CD4-positive, CD25-positive, alpha-beta regulatory T cell (primary cell): ENCODE data around the gene CYP27C1. TPM values are rescaled to one million over a fixed set of nuclear protein-coding genes. Genes with fewer than 3 reads are reported as not detected.

ENCODE experiments used
- ATAC-seq, 2 donors: fragments of 150-1000 bp; cut with Tn5 transposase; one replicate each; pipeline ENCODE4 v1.10.0; 2021; ENCODE audit warnings: low read depth in 2 of 2, moderate number of reproducible peaks in 2 of 2, moderate library complexity in 1 of 2
- DNase-seq, 3 donors: peaks; one replicate each; pipeline versions ENCODE4 v3.0.0 to v3.0.0-alpha.2; 2012 to 2022; ENCODE audit warnings: mixed read lengths in 1 of 3
- H3K27ac ChIP-seq: one replicate; pipeline ENCODE4 v1.7.0; 2013; ENCODE audit warnings: mild to moderate bottlenecking, low read length; ENCODE audit not compliant: insufficient read depth, poor library complexity, severe bottlenecking
- H3K27me3 ChIP-seq: one replicate; pipeline ENCODE4 v1.7.0; 2013; ENCODE audit warnings: low read length; ENCODE audit not compliant: control insufficient read depth, insufficient read depth
- H3K36me3 ChIP-seq: one replicate; pipeline ENCODE4 v1.7.0; 2013; ENCODE audit warnings: mild to moderate bottlenecking, low read length, moderate library complexity; ENCODE audit not compliant: control insufficient read depth, insufficient read depth
- H3K4me1 ChIP-seq: 2 replicates; pipeline ENCODE4 v1.7.0; 2013; ENCODE audit warnings: mild to moderate bottlenecking, low read length; ENCODE audit not compliant: insufficient read depth, control insufficient read depth, poor library complexity, severe bottlenecking
- H3K4me3 ChIP-seq: one replicate; pipeline ENCODE4 v1.7.0; 2013; ENCODE audit warnings: low read depth, mild to moderate bottlenecking, low read length, moderate library complexity
- H3K9me3 ChIP-seq, 2 experiments: 1 replicate in 1 of 2; 2 replicates in 1 of 2; pipeline ENCODE4 v1.7.0; 2013; ENCODE audit warnings: low read length in 2 of 2, mild to moderate bottlenecking in 1 of 2, moderate library complexity in 1 of 2; ENCODE audit not compliant: control insufficient read depth in 2 of 2
- H3K27ac Mint-ChIP-seq, 3 donors: one replicate each; pipeline ENCODE4 v1.8.0; 2020 to 2022; ENCODE audit warnings: mild to moderate bottlenecking in 3 of 3, mixed read lengths in 3 of 3, moderate library complexity in 2 of 3
- H3K27me3 Mint-ChIP-seq: one replicate; pipeline ENCODE4 v1.8.0; 2022; ENCODE audit warnings: mild to moderate bottlenecking, mixed read lengths
- H3K36me3 Mint-ChIP-seq: one replicate; pipeline ENCODE4 v1.8.0; 2020; ENCODE audit warnings: mixed read lengths
- H3K4me1 Mint-ChIP-seq, 4 donors: one replicate each; pipeline ENCODE4 v1.8.0; 2020 to 2022; ENCODE audit warnings: mixed read lengths in 4 of 4, mild to moderate bottlenecking in 1 of 4
- H3K4me3 Mint-ChIP-seq, 4 donors: one replicate each; pipeline ENCODE4 v1.8.0; 2020 to 2022; ENCODE audit warnings: mild to moderate bottlenecking in 4 of 4, mixed read lengths in 4 of 4, moderate library complexity in 3 of 4
- H3K9me3 Mint-ChIP-seq, 7 donors: one replicate each; pipeline ENCODE4 v1.8.0; 2020 to 2022; ENCODE audit warnings: mixed read lengths in 7 of 7, mild to moderate bottlenecking in 3 of 7, moderate library complexity in 2 of 7
- polyA plus RNA-seq, 4 donors: library from polyadenylated mRNA; unstranded; fragments of 300-500 nt; fragmentation: Illumina TruSeq; gene quantifications; one replicate each; pipeline ENCODE4 v1.2.3, GENCODE V29; 2021
- total RNA-seq: library from RNA; stranded (reverse); gene quantifications from one replicate; pipeline ENCODE4 v1.2.3, GENCODE V29; 2022

Gene CYP27C1
- total and polyA plus RNA-seq, 5 donors from 2014 or later, result not detected

- H3K27me3 Mint-ChIP-seq, result peaks cover 29% of the 10 kb centered on the region
- H3K9me3 Mint-ChIP-seq, result peaks cover 0 to 5% (median 3%) of the 10 kb centered on the region in 7 donors
- no peaks in the 10 kb centered on the region for H3K36me3 ChIP-seq
- no peak overlapping the region for H3K27ac ChIP-seq
- peaks cover 0 to 3% of the 10 kb centered on the region in 2 experiments for H3K9me3 ChIP-seq
- no peaks in the 10 kb centered on the region for H3K4me1 ChIP-seq
- H3K27me3 ChIP-seq, result peaks cover 12% of the 10 kb centered on the region
- ATAC-seq (no peak), DNase-seq (no peak)
- H3K4me3 ChIP-seq, result no peak overlapping the region
- peaks cover 0 to 10% (median 4%) of the 10 kb centered on the region in 4 donors for H3K4me1 Mint-ChIP-seq
- H3K36me3 Mint-ChIP-seq, result no peaks in the 10 kb centered on the region
- no peak overlapping the region for H3K27ac Mint-ChIP-seq
- no peak overlapping the region for H3K4me3 Mint-ChIP-seq
Measured at GRCh38 chr2:127187831-127188230, 32.3 kb downstream of the CYP27C1 start.

GRCh38 chr2:127187081-127187775, 32.9 kb downstream of the CYP27C1 start:
- Histone ChIP-seq H3K9me3 (peaks cover 0 to 3% of the 10 kb centered on the region in 2 experiments), H3K36me3 (no peaks in the 10 kb centered on the region), H3K27ac (no peak overlapping the region), H3K4me1 (no peaks in the 10 kb centered on the region), H3K4me3 (no peak overlapping the region), H3K27me3 (peaks cover 12% of the 10 kb centered on the region)
- peak overlapping the region in 1 of 3 donors; percentile 27 for H3K27ac Mint-ChIP-seq
- H3K4me1 Mint-ChIP-seq, result peaks cover 0 to 10% (median 4%) of the 10 kb centered on the region in 4 donors
- H3K36me3 Mint-ChIP-seq, result no peaks in the 10 kb centered on the region
- peaks cover 29% of the 10 kb centered on the region for H3K27me3 Mint-ChIP-seq
- ATAC-seq (no peak), DNase-seq (no peak)
- H3K9me3 Mint-ChIP-seq, result peaks cover 0 to 5% (median 3%) of the 10 kb centered on the region in 7 donors
- H3K4me3 Mint-ChIP-seq, result no peak overlapping the region

- no peak for ATAC-seq
Measured at GRCh38 chr2:127185705-127186104, 34.4 kb downstream of the CYP27C1 start.

GRCh38 chr2:127185093-127185492, 35.0 kb downstream of the CYP27C1 start:
- no peak overlapping the region for H3K4me3 ChIP-seq
- H3K27ac ChIP-seq, result no peak overlapping the region
- peaks cover 0 to 10% (median 4%) of the 10 kb centered on the region in 4 donors for H3K4me1 Mint-ChIP-seq
- H3K27ac Mint-ChIP-seq, result no peak overlapping the region
- DNase-seq (peak in 1 of 3 donors; percentile 23), ATAC-seq (no peak)
- H3K9me3 Mint-ChIP-seq, result peaks cover 0 to 10% (median 3%) of the 10 kb centered on the region in 7 donors
- no peaks in the 10 kb centered on the region for H3K4me1 ChIP-seq
- H3K36me3 ChIP-seq, result no peaks in the 10 kb centered on the region
- H3K36me3 Mint-ChIP-seq, result no peaks in the 10 kb centered on the region
- peak overlapping the region in 1 of 4 donors; percentile 12 for H3K4me3 Mint-ChIP-seq
- H3K27me3 ChIP-seq, result peaks cover 12% of the 10 kb centered on the region
- H3K9me3 ChIP-seq, result peaks cover 0 to 3% of the 10 kb centered on the region in 2 experiments
- H3K27me3 Mint-ChIP-seq, result peaks cover 38% of the 10 kb centered on the region

More at GRCh38 chr2:127185705-127186104, 34.4 kb downstream of the CYP27C1 start:
- H3K36me3 Mint-ChIP-seq, result no peaks in the 10 kb centered on the region
- H3K4me3 ChIP-seq, result no peak overlapping the region
- H3K27me3 ChIP-seq, result peaks cover 12% of the 10 kb centered on the region
- no peak overlapping the region for H3K27ac ChIP-seq
- no peak for DNase-seq
- H3K4me3 Mint-ChIP-seq, result no peak overlapping the region
- H3K9me3 ChIP-seq, result peaks cover 0 to 3% of the 10 kb centered on the region in 2 experiments
- H3K4me1 ChIP-seq, result no peaks in the 10 kb centered on the region
- no peaks in the 10 kb centered on the region for H3K36me3 ChIP-seq
- peaks cover 0 to 10% (median 4%) of the 10 kb centered on the region in 4 donors for H3K4me1 Mint-ChIP-seq
- peaks cover 0 to 6% (median under 1%) of the 10 kb centered on the region in 7 donors for H3K9me3 Mint-ChIP-seq
- no peak overlapping the region for H3K27ac Mint-ChIP-seq
- peaks cover 33% of the 10 kb centered on the region for H3K27me3 Mint-ChIP-seq

GRCh38 chr2:127183771-127184170, 36.3 kb downstream of the CYP27C1 start:
- peaks cover 40% of the 10 kb centered on the region for H3K27me3 Mint-ChIP-seq
- H3K4me1 Mint-ChIP-seq, result peaks cover 0 to 10% (median 4%) of the 10 kb centered on the region in 4 donors
- no peak for DNase-seq
- H3K4me3 Mint-ChIP-seq, result no peak overlapping the region
- Histone ChIP-seq H3K4me3 (no peak overlapping the region), H3K36me3 (no peaks in the 10 kb centered on the region), H3K27ac (no peak overlapping the region), H3K9me3 (no peaks in the 10 kb centered on the region), H3K4me1 (no peaks in the 10 kb centered on the region), H3K27me3 (peaks cover 15% of the 10 kb centered on the region)
- no peaks in the 10 kb centered on the region for H3K36me3 Mint-ChIP-seq
- peaks cover 0 to 6% (median 3%) of the 10 kb centered on the region in 7 donors for H3K9me3 Mint-ChIP-seq
- ATAC-seq, result no peak
- H3K27ac Mint-ChIP-seq, result no peak overlapping the region

- H3K9me3 Mint-ChIP-seq, result peaks cover 0 to 6% (median 3%) of the 10 kb centered on the region in 7 donors
- Histone ChIP-seq H3K9me3 (no peaks in the 10 kb centered on the region), H3K36me3 (no peaks in the 10 kb centered on the region), H3K4me1 (no peaks in the 10 kb centered on the region), H3K27me3 (peaks cover 15% of the 10 kb centered on the region), H3K4me3 (no peak overlapping the region), H3K27ac (no peak overlapping the region)
- no peaks in the 10 kb centered on the region for H3K36me3 Mint-ChIP-seq
- ATAC-seq (no peak), DNase-seq (no peak)
- peaks cover 43% of the 10 kb centered on the region for H3K27me3 Mint-ChIP-seq
- no peak overlapping the region for H3K27ac Mint-ChIP-seq
- H3K4me3 Mint-ChIP-seq, result no peak overlapping the region
- peaks cover 0 to 10% (median 4%) of the 10 kb centered on the region in 4 donors for H3K4me1 Mint-ChIP-seq
Measured at GRCh38 chr2:127182626-127183458, 37.3 kb downstream of the CYP27C1 start.

- Histone ChIP-seq H3K4me1 (no peaks in the 10 kb centered on the region), H3K27ac (no peak overlapping the region), H3K36me3 (no peaks in the 10 kb centered on the region), H3K9me3 (no peaks in the 10 kb centered on the region), H3K4me3 (no peak overlapping the region), H3K27me3 (peaks cover 14% of the 10 kb centered on the region)
- peaks cover 41% of the 10 kb centered on the region for H3K27me3 Mint-ChIP-seq
- peaks cover 0 to 6% (median 3%) of the 10 kb centered on the region in 7 donors for H3K9me3 Mint-ChIP-seq
- H3K4me1 Mint-ChIP-seq, result peaks cover 0 to 10% (median 4%) of the 10 kb centered on the region in 4 donors
- no peak overlapping the region for H3K4me3 Mint-ChIP-seq
- DNase-seq, result no peak
- no peaks in the 10 kb centered on the region for H3K36me3 Mint-ChIP-seq
- no peak overlapping the region for H3K27ac Mint-ChIP-seq
- ATAC-seq, result no peak
Measured at GRCh38 chr2:127181851-127182250, 38.2 kb downstream of the CYP27C1 start.
